Suprapubic skin (tissue), 4 donors: ENCODE results near the gene SLC26A4. TPM values are rescaled to one million over a fixed set of nuclear protein-coding genes. Genes with fewer than 3 reads are reported as not detected.

Source experiments
- DNase-seq, 2 donors: peaks; one replicate each; pipeline ENCODE4 v3.0.0-alpha.2; 2019; ENCODE audit warnings: low spot score in 2 of 2
- H3K27ac ChIP-seq: fragments of 200-600 bp; sonication (generic); one replicate; pipeline ENCODE4 v1.5.1; 2019
- H3K27me3 ChIP-seq: fragments of 200-600 bp; sonication (generic); one replicate; pipeline ENCODE4 v1.5.1; 2019
- H3K36me3 ChIP-seq: fragments of 200-600 bp; sonication (generic); one replicate; pipeline ENCODE4 v1.5.1; 2019
- H3K4me1 ChIP-seq: fragments of 200-600 bp; sonication (generic); one replicate; pipeline ENCODE4 v1.5.1; 2019
- H3K4me3 ChIP-seq: fragments of 200-600 bp; sonication (generic); one replicate; pipeline ENCODE4 v1.5.1; 2019; ENCODE audit warnings: mild to moderate bottlenecking
- H3K9me3 ChIP-seq: fragments of 200-600 bp; sonication (generic); one replicate; pipeline ENCODE4 v1.5.1; 2019
- CTCF ChIP-seq, 2 donors: fragments of 200-600 bp in 1 of 2; fragments of 450-650 bp in 1 of 2; sonication (generic) in 1 of 2; IDR thresholded peaks; one replicate each; pipeline ENCODE4 v1.5.1; 2016 to 2019; ENCODE audit warnings: antibody characterized with exemption in 2 of 2, mild to moderate bottlenecking in 1 of 2, moderate library complexity in 1 of 2
- EP300 ChIP-seq: sonication (generic); formaldehyde crosslinking; IDR thresholded peaks from one replicate; pipeline ENCODE4 v1.6.1; 2017; ENCODE audit warnings: antibody characterized with exemption
- POLR2A ChIP-seq, 2 donors: fragments of 450-650 bp; IDR thresholded peaks; one replicate each; pipeline ENCODE4 v1.6.1; 2017; ENCODE audit warnings: antibody characterized with exemption in 2 of 2, mild to moderate bottlenecking in 2 of 2, moderate library complexity in 2 of 2
- POLR2AphosphoS5 ChIP-seq, 3 donors: sonication (generic); formaldehyde crosslinking; IDR thresholded peaks; one replicate each; pipeline ENCODE4 v1.6.1; 2017; ENCODE audit warnings: antibody characterized with exemption in 3 of 3
- WGBS: methylation state at CpG from one replicate; pipeline ENCODE4 v1.1.5; 2018; 5-methylcytosine and 5-hydroxymethylcytosine counted together
- total RNA-seq, 4 donors: library from RNA; depleted of rRNA; stranded (reverse); fragments of >200 nt; gene quantifications; one replicate each; pipeline ENCODE4 v1.1.0, GENCODE V29; 2016

SLC26A4 gene
- total RNA-seq, 4 donors from 2014 or later = 0.13 to 0.26 (median 0.24) TPM; not detected in 1

DNA sequence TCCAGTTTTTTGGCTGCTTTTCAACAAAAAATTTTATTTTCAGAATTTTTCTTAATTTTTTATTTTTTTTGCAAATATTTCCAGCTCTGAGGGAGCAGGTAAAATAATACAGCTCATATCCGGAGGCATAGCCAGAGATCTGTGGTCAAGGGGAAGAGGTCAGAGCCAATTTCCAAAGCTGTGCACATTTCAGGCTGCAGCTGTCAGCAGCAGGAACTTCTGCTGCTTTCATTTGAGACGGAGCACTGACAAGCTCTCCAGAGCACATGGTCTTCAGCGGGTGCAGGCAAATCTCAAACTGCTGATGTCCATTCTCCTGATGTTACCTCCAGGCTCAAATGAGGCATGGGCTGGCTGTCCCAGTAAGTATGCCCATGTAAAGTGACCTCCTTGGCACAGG is 31.1 kb downstream of the SLC26A4 start:
- Histone ChIP-seq H3K4me1 (peaks cover 9% of the 10 kb centered on the region), H3K27me3 (no peaks in the 10 kb centered on the region), H3K27ac (no peak overlapping the region), H3K36me3 (no peaks in the 10 kb centered on the region), H3K9me3 (no peaks in the 10 kb centered on the region), H3K4me3 (no peak overlapping the region)
- DNase-seq = no peak
- 51% methylated on average over 3 of the region's 3 CpGs for WGBS
- no peak for TF ChIP-seq CTCF (IDR thresholded peaks at IDR 0.05)
- TF ChIP-seq EP300 = no peak
- no peak for TF ChIP-seq POLR2A (IDR thresholded peaks at IDR 0.05)
- TF ChIP-seq POLR2AphosphoS5 (IDR thresholded peaks at IDR 0.05) = no peak

GRCh38 chr7:107692501-107692900 is 31.9 kb downstream of the SLC26A4 start:
- Histone ChIP-seq H3K9me3 (no peaks in the 10 kb centered on the region), H3K27ac (no peak overlapping the region), H3K4me3 (no peak overlapping the region), H3K27me3 (no peaks in the 10 kb centered on the region), H3K4me1 (peaks cover 9% of the 10 kb centered on the region), H3K36me3 (no peaks in the 10 kb centered on the region)
- TF ChIP-seq POLR2A (IDR thresholded peaks at IDR 0.05) (no peak), EP300 (no peak), POLR2AphosphoS5 (IDR thresholded peaks at IDR 0.05) (no peak)
- no peak for DNase-seq
- 82% methylated on average over 1 of the region's 1 CpG for WGBS

- Histone ChIP-seq H3K4me3 (no peak overlapping the region), H3K4me1 (peaks cover 9% of the 10 kb centered on the region), H3K36me3 (no peaks in the 10 kb centered on the region), H3K27ac (no peak overlapping the region), H3K27me3 (no peaks in the 10 kb centered on the region), H3K9me3 (no peaks in the 10 kb centered on the region)
- no peak for DNase-seq
- 55% methylated on average over 4 of the region's 4 CpGs for WGBS
- no peak for TF ChIP-seq POLR2AphosphoS5 (IDR thresholded peaks at IDR 0.05)
- TF ChIP-seq CTCF (IDR thresholded peaks at IDR 0.05) = no peak
- TF ChIP-seq EP300 = no peak
- no peak for TF ChIP-seq POLR2A (IDR thresholded peaks at IDR 0.05)
Observed at GRCh38 chr7:107693396-107693795, 32.8 kb downstream of the SLC26A4 start.

DNA sequence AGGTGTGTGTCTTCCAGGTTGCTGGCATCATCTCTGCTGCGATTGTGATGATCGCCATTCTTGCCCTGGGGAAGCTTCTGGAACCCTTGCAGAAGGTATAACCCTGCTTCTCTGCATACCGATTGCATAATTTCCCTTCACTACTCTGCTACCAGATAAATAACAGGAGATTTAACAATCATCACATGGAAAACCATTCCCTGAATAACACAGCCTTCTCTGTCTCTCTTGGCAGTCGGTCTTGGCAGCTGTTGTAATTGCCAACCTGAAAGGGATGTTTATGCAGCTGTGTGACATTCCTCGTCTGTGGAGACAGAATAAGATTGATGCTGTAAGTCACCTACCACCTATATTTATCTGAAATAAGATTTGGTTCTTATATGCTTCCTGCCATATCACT is 33.8 kb downstream of the SLC26A4 start:
- Histone ChIP-seq H3K4me3 (no peak overlapping the region), H3K9me3 (no peaks in the 10 kb centered on the region), H3K27me3 (no peaks in the 10 kb centered on the region), H3K27ac (no peak overlapping the region), H3K36me3 (no peaks in the 10 kb centered on the region), H3K4me1 (peaks cover 9% of the 10 kb centered on the region)
- 38% methylated on average over 5 of the region's 5 CpGs for WGBS
- TF ChIP-seq POLR2A (IDR thresholded peaks at IDR 0.05) (no peak), CTCF (IDR thresholded peaks at IDR 0.05) (no peak), EP300 (no peak), POLR2AphosphoS5 (IDR thresholded peaks at IDR 0.05) (no peak)
- DNase-seq = no peak

- peaks cover 9% of the 10 kb centered on the region for H3K4me1 ChIP-seq
- no peaks in the 10 kb centered on the region for H3K36me3 ChIP-seq
- no peak for DNase-seq
- no peaks in the 10 kb centered on the region for H3K9me3 ChIP-seq
- no peaks in the 10 kb centered on the region for H3K27me3 ChIP-seq
- 74% methylated on average over 4 of the region's 4 CpGs for WGBS
- H3K4me3 ChIP-seq = no peak overlapping the region
- H3K27ac ChIP-seq = no peak overlapping the region
- no peak for TF ChIP-seq EP300
- TF ChIP-seq POLR2A (IDR thresholded peaks at IDR 0.05) = no peak
- TF ChIP-seq CTCF (IDR thresholded peaks at IDR 0.05) = no peak
- no peak for TF ChIP-seq POLR2AphosphoS5 (IDR thresholded peaks at IDR 0.05)
Observed at GRCh38 chr7:107696330-107696946, 35.8 kb downstream of the SLC26A4 start.
